ENCODE data around the gene PAK2.

- TF ChIP-seq, protein P1, sequence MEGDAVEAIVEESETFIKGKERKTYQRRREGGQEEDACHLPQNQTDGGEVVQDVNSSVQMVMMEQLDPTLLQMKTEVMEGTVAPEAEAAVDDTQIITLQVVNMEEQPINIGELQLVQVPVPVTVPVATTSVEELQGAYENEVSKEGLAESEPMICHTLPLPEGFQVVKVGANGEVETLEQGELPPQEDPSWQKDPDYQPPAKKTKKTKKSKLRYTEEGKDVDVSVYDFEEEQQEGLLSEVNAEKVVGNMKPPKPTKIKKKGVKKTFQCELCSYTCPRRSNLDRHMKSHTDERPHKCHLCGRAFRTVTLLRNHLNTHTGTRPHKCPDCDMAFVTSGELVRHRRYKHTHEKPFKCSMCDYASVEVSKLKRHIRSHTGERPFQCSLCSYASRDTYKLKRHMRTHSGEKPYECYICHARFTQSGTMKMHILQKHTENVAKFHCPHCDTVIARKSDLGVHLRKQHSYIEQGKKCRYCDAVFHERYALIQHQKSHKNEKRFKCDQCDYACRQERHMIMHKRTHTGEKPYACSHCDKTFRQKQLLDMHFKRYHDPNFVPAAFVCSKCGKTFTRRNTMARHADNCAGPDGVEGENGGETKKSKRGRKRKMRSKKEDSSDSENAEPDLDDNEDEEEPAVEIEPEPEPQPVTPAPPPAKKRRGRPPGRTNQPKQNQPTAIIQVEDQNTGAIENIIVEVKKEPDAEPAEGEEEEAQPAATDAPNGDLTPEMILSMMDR (IDR thresholded peaks at IDR 0.05), result no peak
- no peak for TF ChIP-seq POLR2A (IDR thresholded peaks at IDR 0.05)
- TF ChIP-seq EP300 (IDR thresholded peaks at IDR 0.05), result no peak
Observed at GRCh38 chr3:196726788-196727675, 12.6 kb upstream of the PAK2 start.

All from tibial nerve (tissue), 4 donors.